WI38 (cell line): Measurements from ENCODE around the gene KCNMB3.
"Not testable (repeated sequence)": the region's sequence is repeated elsewhere in the genome, so short reads cannot be mapped to it uniquely, and the experiment has no call there.

Source experiments
- H3K4me3 ChIP-seq: 2 replicates; pipeline ENCODE4 v1.5.1; 2011; ENCODE audit warnings: low read depth, mild to moderate bottlenecking, control low read depth, low read length
- CTCF ChIP-seq: IDR thresholded peaks from 2 replicates; pipeline ENCODE4 v1.5.1; 2012; ENCODE audit warnings: low read depth, mild to moderate bottlenecking, control low read depth, low read length

Gene KCNMB3

GRCh38 chr3:179263134-179263533, 12.2 kb upstream of the KCNMB3 start:
- no peak for TF ChIP-seq CTCF
- no peak overlapping the region for H3K4me3 ChIP-seq

- H3K4me3 ChIP-seq, result peak overlapping the region; percentile 62
- no peak for TF ChIP-seq CTCF
Measured at GRCh38 chr3:179260949-179261765, 10.2 kb upstream of the KCNMB3 start.

- H3K4me3 ChIP-seq, result not testable (repeated sequence)
Measured at GRCh38 chr3:179259959-179260756, 9.2 kb upstream of the KCNMB3 start.

GRCh38 chr3:179258820-179259219, 7.9 kb upstream of the KCNMB3 start:
- no peak overlapping the region for H3K4me3 ChIP-seq
- TF ChIP-seq CTCF, result no peak

GRCh38 chr3:179257742-179258141, 6.8 kb upstream of the KCNMB3 start:
- H3K4me3 ChIP-seq, result not testable (repeated sequence)

GRCh38 chr3:179256813-179257212, 5.9 kb upstream of the KCNMB3 start:
- TF ChIP-seq CTCF, result no peak
- H3K4me3 ChIP-seq, result no peak overlapping the region

- no peak overlapping the region for H3K4me3 ChIP-seq
- TF ChIP-seq CTCF, result no peak
Measured at GRCh38 chr3:179247289-179248015, 3.5 kb downstream of the KCNMB3 start.

GRCh38 chr3:179244878-179245277, 6.0 kb downstream of the KCNMB3 start:
- no peak for TF ChIP-seq CTCF
- no peak overlapping the region for H3K4me3 ChIP-seq

GRCh38 chr3:179242859-179243258, 8.1 kb downstream of the KCNMB3 start:
- H3K4me3 ChIP-seq, result not testable (repeated sequence)

GRCh38 chr3:179240299-179240698, 10.6 kb downstream of the KCNMB3 start:
- not testable (repeated sequence) for H3K4me3 ChIP-seq
